Right cardiac atrium (tissue), 5 donors: Measurements from ENCODE around the gene CYP51A1. TPM values are rescaled to one million over a fixed set of nuclear protein-coding genes. Genes with fewer than 3 reads are reported as not detected.
"Not testable (repeated sequence)": the region's sequence is repeated elsewhere in the genome, so short reads cannot be mapped to it uniquely, and the experiment has no call there.

Experiments
- ATAC-seq, 2 donors: fragments of 200-7000 bp; cut with Tn5 transposase; one replicate each; pipeline versions ENCODE4 v1.8.0 to v1.9.1; 2020; ENCODE audit warnings: moderate library complexity in 2 of 2, mild to moderate bottlenecking in 1 of 2
- DNase-seq, 3 donors: peaks; one replicate each; pipeline ENCODE4 v3.0.0-alpha.2; 2020
- H3K27ac ChIP-seq: one replicate; pipeline ENCODE4 v1.5.1; 2013; ENCODE audit warnings: mild to moderate bottlenecking, low read length, control low read depth, moderate library complexity
- H3K27me3 ChIP-seq: one replicate; pipeline ENCODE4 v1.6.1; 2013; ENCODE audit not compliant: control insufficient read depth, insufficient read depth
- H3K4me1 ChIP-seq: one replicate; pipeline ENCODE4 v1.6.1; 2013; ENCODE audit warnings: low read length; ENCODE audit not compliant: control insufficient read depth, insufficient read depth
- H3K4me3 ChIP-seq: one replicate; pipeline ENCODE4 v1.5.1; 2013; ENCODE audit warnings: low read length, control low read depth
- H3K9me3 ChIP-seq: one replicate; pipeline ENCODE4 v1.6.1; 2013; ENCODE audit warnings: low read length; ENCODE audit not compliant: control insufficient read depth
- WGBS: extraction: QIAGEN DNeasy Blood & Tissue Kit; methylation state at CpG from one replicate; pipeline ENCODE4 v1.1.7; 2013; 5-methylcytosine and 5-hydroxymethylcytosine counted together
- intact Hi-C, 4 donors: fragments of 100-400 bp; cut with DNase I; formaldehyde crosslinking; loops; one replicate each; pipeline versions ENCODE4 v1.11.0 to v1.14.0; 2022 to 2023
- polyA plus RNA-seq: library from polyadenylated mRNA; stranded (reverse); fragments of 200-250 nt; gene quantifications from one replicate; pipeline ENCODE4 v1.2.3, GENCODE V29; 2013
- total RNA-seq, 4 donors: library from RNA; stranded (reverse); fragmentation: NEBNext Ultra II Directional; extraction: Animal tissue kit (Norgen Biotek cat#: 25700); gene quantifications; one replicate each; pipeline ENCODE4 v1.2.1, GENCODE V29; 2021
- donor health status: healthy with polysubstance abuse.
- donor health status: DM: no; HTN: yes; CAD: no.
- donor health status: DM: no; HTN: no; CAD: no.
- donor health status: DM: no; HTN: yes; CAD: no; lungs with severe emphysema.
- donor health status: DM: yes; HTN: yes; CAD: no.

Gene CYP51A1
- total and polyA plus RNA-seq, 5 donors, result 17.6 to 65.9 (median 31.0) TPM

DNA sequence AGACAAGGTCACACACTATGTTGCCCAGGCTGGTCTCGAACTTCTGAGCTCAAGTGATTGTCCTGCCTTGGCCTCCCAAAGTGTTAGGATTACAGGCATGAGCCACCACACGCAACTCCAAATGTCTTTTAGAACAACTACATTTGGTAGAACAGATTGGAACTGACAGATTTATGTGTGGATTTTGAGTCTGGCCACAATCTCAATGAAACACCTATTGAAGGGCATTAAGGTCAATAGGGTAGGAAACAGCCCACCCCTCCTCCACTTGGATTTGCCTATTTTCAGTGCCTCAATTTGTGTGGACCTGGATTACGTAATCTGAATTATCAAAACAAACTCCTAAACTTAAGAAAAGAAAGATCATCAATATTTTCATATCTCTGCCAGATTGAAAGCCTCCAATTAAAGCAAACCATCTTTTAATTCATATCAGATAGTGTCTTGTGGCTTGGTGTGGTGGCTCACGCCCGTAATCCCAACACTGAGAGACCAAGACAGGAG is 15.5 kb upstream of the CYP51A1 start:
- Histone ChIP-seq H3K4me3 (no peak overlapping the region), H3K9me3 (no peaks in the 10 kb centered on the region), H3K4me1 (no peaks in the 10 kb centered on the region), H3K27me3 (no peaks in the 10 kb centered on the region), H3K27ac (no peak overlapping the region)
- DNase-seq (no peak), ATAC-seq (no peak)
- intact Hi-C loops, result no loop called here
- 94% methylated on average over 5 of the region's 5 CpGs for WGBS

DNA sequence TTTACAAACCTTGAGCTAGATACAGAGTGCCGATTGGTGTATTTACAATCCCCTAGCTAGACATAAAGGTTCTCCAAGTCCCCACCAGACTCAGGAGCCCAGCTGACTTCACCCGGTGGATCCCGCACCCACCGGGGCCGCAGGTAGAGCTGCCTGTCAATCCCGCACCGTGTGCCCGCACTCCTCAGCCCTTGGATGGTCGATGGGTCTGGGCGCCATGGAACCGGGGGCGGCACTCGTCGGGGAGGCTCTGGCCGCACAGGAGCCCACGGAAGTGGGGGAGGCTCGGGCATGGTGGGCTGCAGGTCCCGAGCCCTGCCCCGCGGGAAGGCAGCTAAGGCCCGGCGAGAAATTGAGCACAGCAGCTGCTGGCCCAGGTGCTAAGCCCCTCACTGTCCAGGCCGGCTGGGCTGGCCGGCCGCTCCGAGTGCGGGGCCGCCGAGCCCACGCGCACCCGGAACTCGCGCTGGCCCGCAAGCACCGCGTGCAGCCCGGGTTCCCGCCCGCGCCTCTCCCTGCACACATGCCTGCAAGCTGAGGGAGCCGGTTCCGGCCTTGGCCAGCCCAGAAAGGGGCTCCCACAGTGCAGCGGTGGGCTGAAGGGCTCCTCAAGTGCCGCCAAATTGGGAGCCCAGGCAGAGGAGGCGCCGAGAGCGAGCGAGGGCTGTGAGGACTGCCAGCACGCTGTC is 9.1 kb upstream of the CYP51A1 start:
- ATAC-seq, H3K27ac ChIP-seq, H3K4me3 ChIP-seq, H3K27me3 ChIP-seq, H3K4me1 ChIP-seq, H3K9me3 ChIP-seq, intact Hi-C loops: not testable (repeated sequence)
- peak in 1 of 3 donors; percentile 49 for DNase-seq
- WGBS, result 93% methylated on average over 50 of the region's 50 CpGs

DNA sequence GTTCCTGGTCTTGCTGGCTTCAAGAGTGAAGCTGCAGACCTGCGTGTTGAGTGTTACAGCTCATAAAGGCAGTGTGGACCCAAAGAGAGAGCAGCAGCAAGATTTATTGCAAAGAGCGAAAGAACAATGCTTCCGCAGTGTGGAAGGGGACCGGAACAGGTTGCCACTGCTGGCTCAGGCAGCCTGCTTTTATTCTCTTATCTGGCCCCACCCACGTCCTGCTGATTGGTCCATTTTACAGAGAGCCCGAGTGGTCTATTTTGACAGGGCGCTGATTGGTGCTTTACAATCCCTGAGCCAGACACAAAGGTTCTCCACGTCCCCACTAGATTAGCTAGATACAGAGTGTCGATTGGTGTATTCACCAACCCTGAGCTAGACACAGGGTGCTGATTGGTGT is 8.5 kb upstream of the CYP51A1 start:
- H3K4me3 ChIP-seq, intact Hi-C loops, DNase-seq, H3K27ac ChIP-seq, H3K9me3 ChIP-seq, H3K4me1 ChIP-seq, H3K27me3 ChIP-seq, ATAC-seq: not testable (repeated sequence)
- 88% methylated on average over 9 of the region's 9 CpGs for WGBS

DNA sequence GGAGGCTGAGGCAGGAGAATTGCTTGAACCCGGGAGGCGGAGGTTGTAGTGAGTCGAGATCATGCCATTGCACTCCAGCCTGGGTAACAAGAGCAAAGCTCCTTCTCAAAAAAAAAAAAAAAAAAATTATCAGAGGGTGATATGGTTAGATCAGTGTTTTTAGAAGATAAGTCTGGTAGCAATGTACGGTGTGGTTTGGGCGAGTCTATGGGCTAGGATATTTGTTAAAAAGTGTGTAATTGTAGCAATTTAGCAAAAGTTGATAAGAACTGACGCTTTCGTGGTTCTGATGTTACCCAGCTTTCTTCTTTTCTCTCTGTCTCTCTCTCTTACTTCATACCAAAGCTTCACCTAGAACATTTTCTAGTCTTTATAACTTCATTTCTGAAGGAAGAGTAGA is 6.9 kb upstream of the CYP51A1 start:
- no peaks in the 10 kb centered on the region for H3K27me3 ChIP-seq
- no peak overlapping the region for H3K27ac ChIP-seq
- ATAC-seq (no peak), DNase-seq (no peak)
- H3K4me3 ChIP-seq, result no peak overlapping the region
- 91% methylated on average over 7 of the region's 7 CpGs for WGBS
- no peaks in the 10 kb centered on the region for H3K4me1 ChIP-seq
- H3K9me3 ChIP-seq, result no peaks in the 10 kb centered on the region
- intact Hi-C loops, result no loop called here

DNA sequence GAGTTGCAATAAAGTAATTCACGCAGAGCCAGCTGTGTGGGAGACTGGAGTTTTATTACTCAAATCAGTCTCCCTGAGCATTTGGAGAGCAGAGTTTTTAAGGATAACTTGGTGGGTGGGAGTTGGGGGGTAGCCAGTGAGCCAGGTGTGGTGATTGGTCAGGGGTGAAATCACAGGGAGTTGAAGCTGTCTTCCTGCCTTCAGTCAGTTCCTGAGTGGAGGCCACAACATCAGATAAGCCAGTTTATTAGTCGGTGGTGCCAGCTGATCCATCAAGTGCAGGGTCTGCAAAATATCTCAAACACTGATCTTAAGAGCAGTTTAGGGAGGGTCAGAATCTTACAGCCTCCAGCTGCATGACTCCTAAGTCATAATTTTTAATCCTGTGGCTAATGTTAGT is 3.3 kb upstream of the CYP51A1 start:
- ATAC-seq (no peak), DNase-seq (no peak)
- Histone ChIP-seq H3K9me3 (no peaks in the 10 kb centered on the region), H3K27ac (no peak overlapping the region), H3K4me1 (no peaks in the 10 kb centered on the region), H3K4me3 (no peak overlapping the region), H3K27me3 (no peaks in the 10 kb centered on the region)
- WGBS, result 34% methylated on average over 2 of the region's 2 CpGs
- intact Hi-C loops, result no loop called here

DNA sequence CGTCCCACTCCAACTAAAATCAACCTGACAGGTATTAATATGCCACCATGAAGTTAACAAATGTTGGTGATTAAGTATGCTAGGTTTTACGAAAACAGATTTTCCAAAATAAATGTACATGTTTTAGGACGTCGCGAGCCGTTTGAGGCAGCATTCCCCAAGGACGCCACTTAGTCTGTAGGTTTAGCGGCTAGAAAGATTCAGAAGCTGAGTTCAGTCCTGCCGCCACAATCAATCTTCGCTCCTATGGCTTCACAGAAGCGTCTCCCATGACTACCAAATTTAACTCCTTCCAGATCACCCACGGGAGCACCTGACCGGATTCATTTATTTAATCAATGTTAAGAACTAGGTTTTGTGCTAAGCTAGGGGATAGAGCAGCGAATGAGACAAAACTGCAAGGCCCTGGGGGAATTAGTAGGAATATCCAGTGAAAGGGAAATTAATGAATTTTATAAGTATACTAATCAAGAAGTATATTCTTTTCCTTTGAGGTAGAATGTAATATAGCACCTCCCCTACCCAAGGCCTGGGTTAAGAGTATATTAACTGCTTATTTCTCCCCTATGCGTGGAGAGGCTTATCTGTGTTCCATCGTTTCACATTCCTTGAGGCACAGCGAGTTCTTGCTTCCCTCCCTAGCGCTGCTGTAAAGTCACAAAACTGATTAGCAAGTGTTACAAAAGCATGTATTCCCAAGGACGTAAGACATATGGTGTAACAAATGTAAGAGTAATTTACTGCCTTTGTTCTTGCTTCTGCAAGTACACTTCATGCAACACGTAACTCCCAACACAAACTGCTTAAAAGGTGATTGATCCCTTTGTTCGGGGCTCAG is 994 bp upstream of the CYP51A1 start:
- intact Hi-C loops, result no loop called here
- 25% methylated on average over 21 of the region's 21 CpGs for WGBS
- H3K27me3 ChIP-seq, result no peaks in the 10 kb centered on the region
- no peak for DNase-seq
- peak overlapping the region; percentile 57 for H3K4me3 ChIP-seq
- peak overlapping the region; percentile 81 for H3K27ac ChIP-seq
- H3K4me1 ChIP-seq, result no peaks in the 10 kb centered on the region
- no peaks in the 10 kb centered on the region for H3K9me3 ChIP-seq
- ATAC-seq, result no peak

DNA sequence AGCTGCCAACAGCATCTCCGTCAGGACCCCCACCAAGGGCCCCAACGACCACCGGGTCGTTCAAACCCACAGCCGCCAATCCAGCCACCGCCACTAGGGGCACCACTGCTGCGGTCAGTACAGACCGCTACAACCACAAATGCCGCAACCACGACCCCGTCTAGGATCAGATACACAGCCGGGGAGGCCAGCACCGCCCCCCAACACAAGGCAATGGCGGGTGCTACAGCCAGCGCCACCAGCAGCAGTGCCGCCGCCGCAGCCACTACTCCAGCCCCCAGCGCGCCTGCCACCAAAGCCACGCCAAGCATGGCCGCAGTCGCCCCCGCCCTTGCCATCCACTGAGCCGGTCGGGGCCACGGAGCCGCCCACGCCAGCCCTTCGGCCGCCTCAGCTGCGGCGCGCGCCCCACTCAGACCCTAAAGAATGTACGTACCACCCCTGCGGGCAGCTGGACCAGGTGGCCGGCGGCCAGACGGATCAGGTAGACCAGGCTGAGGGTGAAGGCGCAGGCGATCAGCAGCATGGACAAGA is 473 bp downstream of the CYP51A1 start:
- intact Hi-C loops, result no loop called here
- H3K27me3 ChIP-seq, result no peaks in the 10 kb centered on the region
- no peaks in the 10 kb centered on the region for H3K4me1 ChIP-seq
- peak overlapping the region; percentile 57 for H3K4me3 ChIP-seq
- no peaks in the 10 kb centered on the region for H3K9me3 ChIP-seq
- DNase-seq (peak; percentile 80 to 89 (median 88)), ATAC-seq (peak; percentile 67 to 77)
- peak overlapping the region; percentile 81 for H3K27ac ChIP-seq
- under 1% methylated on average over 42 of the region's 42 CpGs for WGBS

DNA sequence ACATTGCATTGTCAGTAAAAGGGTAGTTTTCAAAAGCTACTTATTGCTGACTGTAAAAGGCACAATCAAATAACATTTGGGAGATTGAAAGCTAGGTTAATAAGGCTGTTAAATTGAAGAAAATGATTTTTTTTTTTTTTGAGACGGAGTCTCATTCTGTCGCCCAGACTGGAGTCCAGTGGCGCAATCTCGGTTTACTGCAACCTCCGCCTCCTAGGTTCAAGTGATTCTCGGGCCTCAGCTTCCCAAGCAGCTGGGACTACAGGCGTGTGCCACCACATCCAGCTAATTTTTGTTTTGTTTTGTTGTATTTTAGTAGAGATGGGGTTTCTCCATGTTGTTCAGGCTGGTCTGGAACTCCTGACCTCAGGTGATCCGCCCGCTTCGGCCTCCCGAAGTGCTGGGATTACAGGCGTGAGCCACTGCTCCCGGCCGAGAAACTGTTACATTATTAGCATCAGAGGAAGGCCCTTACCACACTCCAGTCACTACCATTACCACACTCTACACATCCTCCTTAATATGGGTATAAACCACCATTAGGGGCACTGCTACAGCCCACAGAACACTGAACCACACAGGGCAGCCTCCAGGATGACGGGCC is 1.0 kb downstream of the CYP51A1 start:
- no peaks in the 10 kb centered on the region for H3K27me3 ChIP-seq
- H3K27ac ChIP-seq, result peak overlapping the region; percentile 81
- no peaks in the 10 kb centered on the region for H3K4me1 ChIP-seq
- intact Hi-C loops, result no loop called here
- DNase-seq (peak in 1 of 3 donors; percentile 40), ATAC-seq (peak; percentile 9 to 30)
- H3K9me3 ChIP-seq, result no peaks in the 10 kb centered on the region
- H3K4me3 ChIP-seq, result peak overlapping the region; percentile 57
- WGBS, result 44% methylated on average over 15 of the region's 15 CpGs

DNA sequence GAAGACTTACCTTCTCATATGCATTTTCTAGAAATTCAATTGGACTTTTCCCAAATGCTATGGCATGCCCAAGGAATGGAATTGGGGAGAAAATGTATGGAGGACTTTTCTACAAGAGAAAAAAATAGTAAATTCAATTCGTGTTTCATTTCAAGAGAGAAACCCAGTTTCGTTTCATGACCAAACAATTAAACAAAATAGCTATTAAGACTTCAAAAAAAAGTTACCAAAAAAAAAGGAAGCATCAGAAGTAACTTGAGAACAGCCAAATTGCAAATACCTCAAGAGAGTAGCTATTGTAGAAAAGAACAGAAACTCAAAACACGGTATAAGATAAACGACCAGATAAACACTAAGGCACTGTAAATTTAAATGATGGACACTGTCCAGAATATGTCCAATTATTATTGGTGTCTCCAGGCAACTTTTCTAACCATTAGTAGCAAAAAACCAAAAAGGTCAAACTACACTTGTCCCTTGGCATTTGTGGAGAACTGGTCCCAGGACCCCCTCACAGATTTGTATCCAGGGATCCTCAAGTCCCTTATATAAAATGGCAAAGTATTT is 2.4 kb downstream of the CYP51A1 start:
- WGBS, result 56% methylated on average over 4 of the region's 4 CpGs

DNA sequence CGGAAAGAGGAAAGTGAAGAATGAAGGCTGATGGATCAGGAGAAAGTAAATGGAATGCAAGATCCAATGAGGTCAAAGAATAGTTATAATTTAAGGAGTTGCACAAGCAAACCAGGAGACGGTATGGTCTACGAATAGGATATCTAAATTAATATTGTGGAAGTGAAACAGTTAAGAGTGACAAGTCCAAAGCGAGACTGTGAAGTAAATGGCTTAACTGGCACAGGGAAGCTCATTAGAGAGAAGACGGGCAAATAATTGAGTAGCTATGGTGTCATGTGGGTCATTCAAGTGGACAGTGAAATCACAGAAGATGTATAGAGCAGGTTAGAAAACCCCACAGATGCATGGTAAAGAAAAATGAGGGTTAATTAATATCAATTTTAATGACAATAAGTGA is 3.2 kb downstream of the CYP51A1 start:
- DNase-seq, result no peak
- no peak for ATAC-seq
- Histone ChIP-seq H3K4me3 (no peak overlapping the region), H3K9me3 (no peaks in the 10 kb centered on the region), H3K27ac (no peak overlapping the region), H3K4me1 (no peaks in the 10 kb centered on the region), H3K27me3 (no peaks in the 10 kb centered on the region)
- WGBS, result 88% methylated on average over 5 of the region's 5 CpGs
- intact Hi-C loops, result no loop called here

More for the DNA sequence above, 2.4 kb downstream of the CYP51A1 start:
- Histone ChIP-seq H3K9me3 (no peaks in the 10 kb centered on the region), H3K27me3 (no peaks in the 10 kb centered on the region), H3K4me3 (no peak overlapping the region), H3K4me1 (no peaks in the 10 kb centered on the region), H3K27ac (no peak overlapping the region)
- intact Hi-C loops, result no loop called here
- ATAC-seq (no peak), DNase-seq (no peak)
